ENCODE measurements around the gene GABPA.
"Not testable (repeated sequence)": the region's sequence is repeated elsewhere in the genome, so short reads cannot be mapped to it uniquely, and the experiment has no call there.

GABPA gene

DNA sequence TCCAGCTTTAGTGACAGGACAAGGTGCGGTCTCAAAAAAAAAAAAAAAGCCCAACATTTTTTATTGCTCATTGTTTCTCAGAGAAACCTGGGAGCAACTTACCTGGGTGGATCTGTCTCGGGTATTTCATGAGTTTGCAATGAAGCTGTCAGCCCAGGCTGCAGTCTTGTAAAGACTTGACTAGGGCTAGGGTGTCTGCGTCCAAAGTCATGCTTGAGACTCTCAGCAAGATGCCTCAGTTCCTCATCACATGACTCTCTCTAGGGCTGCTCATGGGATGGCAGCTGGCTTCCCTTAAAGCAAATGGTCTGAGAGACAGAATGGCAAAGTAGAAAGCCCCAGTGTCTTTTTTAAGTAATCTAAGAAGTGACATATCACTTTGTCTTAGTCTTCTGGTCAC is 8.1 kb downstream of the GABPA start:
- DNase-seq (ENCODE audit: low read depth), result no peak

- no peak for DNase-seq (ENCODE audit: low read depth)
Observed at GRCh38 chr21:25744854-25745253, 10.1 kb downstream of the GABPA start.

DNA sequence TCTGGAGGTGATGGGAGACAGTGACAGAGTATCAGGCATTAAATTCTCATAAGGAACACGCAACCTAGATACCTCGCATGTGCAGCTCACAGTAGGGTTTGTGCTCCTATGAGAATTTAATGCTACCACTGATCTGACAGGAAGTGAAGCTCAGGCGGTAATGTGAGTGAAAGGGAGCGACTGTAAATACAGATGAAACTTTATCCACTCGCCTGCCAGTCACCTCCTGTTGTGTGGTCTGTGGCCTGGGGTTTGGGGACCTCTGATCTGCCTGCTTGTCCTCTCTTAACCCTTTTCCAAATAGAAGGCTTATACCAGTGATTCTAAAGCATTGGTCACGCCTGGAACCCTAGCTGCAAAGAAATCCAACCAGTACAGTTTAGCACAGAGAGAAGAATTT is 15.3 kb downstream of the GABPA start:
- no peak for DNase-seq (ENCODE audit: low read depth)

DNA sequence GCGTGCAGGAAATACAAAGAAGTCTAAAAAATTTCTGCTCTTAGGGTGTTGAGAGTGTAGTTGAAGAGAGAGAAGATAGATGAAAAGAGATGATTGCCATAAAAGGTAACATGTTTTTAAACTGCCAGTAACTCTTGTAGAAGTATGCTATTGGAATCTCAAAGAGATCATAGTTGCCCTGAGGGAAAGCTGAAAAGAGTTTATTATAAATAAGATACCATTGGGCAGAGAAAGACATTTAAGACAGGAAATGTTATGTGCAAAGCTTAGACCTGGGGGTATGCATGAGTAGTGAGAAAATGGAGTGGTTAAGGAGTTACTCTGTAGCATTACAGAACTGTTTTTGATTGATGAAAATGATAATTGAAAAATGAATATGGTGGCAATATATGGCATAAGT is 17.6 kb downstream of the GABPA start:
- DNase-seq (ENCODE audit: low read depth), result no peak

GRCh38 chr21:25756190-25756932 is 21.6 kb downstream of the GABPA start:
- no peak for DNase-seq (ENCODE audit: low read depth)

DNA sequence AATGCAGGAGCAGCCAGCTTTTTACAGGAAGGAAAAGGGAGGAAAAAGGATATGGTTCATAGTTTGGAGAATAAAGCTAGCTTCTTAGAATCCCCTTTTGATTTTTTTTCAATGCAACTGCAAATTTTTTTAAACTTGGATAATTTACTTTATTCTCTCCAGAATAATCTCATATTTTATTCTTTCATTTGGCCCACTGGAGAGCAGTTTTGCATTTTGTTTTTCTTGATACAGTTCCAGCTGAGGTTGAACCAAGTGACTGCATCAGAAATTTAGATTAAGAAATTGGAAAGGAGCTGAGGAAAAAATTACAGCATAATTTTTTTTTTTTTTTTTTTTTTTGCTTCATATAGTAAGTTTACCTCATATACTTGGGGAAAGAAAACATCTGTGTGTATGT is 22.8 kb downstream of the GABPA start:
- no peak for DNase-seq (ENCODE audit: low read depth)

DNA sequence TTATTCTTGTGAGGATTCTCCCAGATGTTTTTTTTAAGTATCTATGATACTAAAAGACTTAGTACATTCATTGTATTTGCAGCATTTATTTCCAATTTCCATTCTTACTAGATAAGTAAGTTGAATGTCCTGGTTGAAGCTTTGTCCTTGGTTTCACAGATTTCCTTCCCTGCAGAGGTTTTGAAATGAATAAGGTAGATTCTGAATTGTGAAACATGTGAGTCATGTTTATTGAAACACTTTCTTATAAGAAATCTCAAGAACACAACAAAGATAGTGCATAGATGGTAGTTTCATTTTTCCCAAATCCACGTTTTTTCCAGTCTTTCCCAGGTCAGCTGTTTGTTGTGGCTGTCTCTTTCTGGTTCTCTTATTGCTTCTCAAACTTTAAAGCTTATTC is 24.8 kb downstream of the GABPA start:
- DNase-seq (ENCODE audit: low read depth), result no peak

DNA sequence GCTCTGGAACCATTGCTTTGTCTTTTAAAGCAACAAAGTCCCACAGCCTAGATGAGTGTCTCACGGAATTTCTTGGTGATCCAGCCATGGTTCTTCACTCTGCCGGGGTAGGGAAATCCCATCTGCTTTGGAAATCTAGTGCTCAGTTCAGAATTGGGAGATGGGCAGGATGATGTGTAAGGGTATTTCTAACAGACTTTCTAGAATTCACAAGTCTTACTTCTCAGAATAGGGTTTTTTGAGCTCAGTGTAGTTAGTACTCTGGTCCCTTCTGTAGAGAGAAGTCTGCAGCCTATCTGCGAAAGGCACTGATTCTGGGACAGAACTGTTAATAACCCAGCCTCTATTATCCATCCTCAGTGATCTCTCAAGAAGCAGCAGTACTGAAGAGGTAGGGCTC is 25.3 kb downstream of the GABPA start:
- DNase-seq (ENCODE audit: low read depth), result no peak

DNA sequence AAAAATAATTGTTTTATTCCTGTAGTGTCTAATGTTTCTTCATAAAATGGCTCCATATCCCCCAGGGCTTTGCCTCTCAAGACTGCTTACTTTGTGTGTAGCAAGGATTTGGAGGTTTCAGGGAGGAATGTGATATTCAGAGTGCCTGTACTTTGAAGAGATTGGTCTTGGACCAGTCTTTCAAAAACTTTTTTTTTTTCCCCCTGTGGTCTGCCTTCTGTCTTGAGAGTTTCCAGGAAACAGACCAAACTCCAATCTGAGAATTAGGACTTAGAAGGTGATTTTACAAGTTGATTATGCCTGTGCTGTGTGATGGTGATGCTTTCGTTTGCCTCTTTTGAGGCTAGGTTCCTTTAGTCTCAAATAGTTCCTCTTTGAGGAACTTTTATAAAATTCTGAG is 25.9 kb downstream of the GABPA start:
- DNase-seq (ENCODE audit: low read depth), result no peak

DNA sequence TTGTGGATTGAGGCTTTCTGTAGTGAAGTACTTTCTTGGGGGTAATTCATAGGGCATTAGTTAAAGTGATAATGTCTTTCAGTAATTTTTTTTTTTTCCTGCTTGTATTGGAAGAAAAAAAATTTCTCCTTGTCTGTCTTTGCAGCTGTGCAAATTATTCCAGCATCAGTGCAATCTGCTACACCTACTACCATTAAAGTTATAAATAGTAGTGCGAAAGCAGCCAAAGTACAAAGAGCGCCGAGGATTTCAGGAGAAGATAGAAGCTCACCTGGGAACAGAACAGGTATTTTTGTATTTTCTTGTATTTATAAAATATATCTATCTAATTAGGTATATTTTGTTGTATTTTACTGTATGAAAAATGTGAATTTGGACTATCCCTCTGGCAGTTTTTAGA is 29.3 kb downstream of the GABPA start:
- DNase-seq (ENCODE audit: low read depth), result no peak

GRCh38 chr21:25767921-25768320 is 33.1 kb downstream of the GABPA start:
- DNase-seq (ENCODE audit: low read depth), result no peak

- DNase-seq (ENCODE audit: low read depth), result no peak
Observed at GRCh38 chr21:25772686-25773085, 37.9 kb downstream of the GABPA start.

DNA sequence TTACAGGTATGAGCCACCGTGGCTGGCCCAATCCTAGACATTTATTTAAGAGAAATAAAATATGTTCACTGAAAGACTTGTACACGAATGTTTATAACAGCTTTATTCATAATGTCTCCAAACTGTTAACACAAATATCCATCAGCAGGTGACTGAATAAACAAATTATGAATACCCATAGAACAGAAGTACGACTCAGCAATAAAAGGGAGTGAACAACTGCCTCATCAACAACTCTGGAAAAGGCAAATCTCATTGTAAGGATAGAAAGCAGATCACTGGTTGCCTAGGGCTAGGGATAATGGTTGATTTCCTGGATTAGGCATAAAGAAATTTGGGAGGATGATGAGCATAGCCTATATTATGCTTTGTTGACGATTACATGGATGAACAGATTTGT is 41.7 kb downstream of the GABPA start:
- no peak for DNase-seq (ENCODE audit: low read depth)

- DNase-seq (ENCODE audit: low read depth), result not testable (repeated sequence)
Observed at GRCh38 chr21:25778126-25778875, 43.5 kb downstream of the GABPA start.

DNA sequence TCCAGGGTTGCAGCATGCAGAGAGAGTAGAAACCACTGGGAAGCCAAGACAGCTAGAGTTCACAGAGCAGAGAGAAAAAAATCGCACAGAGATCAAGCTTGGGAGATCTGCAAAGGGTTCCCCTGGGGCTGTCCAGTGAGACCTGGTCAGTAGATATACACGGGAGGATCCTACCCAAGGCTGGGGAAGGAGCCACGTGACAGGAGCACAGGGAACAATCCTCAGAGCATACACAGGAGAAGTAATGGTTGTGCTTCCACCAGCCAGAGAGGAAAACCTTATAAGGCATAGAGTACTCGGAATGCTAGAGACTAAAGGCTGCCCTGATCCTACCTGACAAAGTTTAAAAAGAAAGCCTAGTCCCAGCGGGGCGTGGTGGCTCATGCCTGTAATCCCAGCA is 53.9 kb downstream of the GABPA start:
- no peak for DNase-seq (ENCODE audit: low read depth)

DNA sequence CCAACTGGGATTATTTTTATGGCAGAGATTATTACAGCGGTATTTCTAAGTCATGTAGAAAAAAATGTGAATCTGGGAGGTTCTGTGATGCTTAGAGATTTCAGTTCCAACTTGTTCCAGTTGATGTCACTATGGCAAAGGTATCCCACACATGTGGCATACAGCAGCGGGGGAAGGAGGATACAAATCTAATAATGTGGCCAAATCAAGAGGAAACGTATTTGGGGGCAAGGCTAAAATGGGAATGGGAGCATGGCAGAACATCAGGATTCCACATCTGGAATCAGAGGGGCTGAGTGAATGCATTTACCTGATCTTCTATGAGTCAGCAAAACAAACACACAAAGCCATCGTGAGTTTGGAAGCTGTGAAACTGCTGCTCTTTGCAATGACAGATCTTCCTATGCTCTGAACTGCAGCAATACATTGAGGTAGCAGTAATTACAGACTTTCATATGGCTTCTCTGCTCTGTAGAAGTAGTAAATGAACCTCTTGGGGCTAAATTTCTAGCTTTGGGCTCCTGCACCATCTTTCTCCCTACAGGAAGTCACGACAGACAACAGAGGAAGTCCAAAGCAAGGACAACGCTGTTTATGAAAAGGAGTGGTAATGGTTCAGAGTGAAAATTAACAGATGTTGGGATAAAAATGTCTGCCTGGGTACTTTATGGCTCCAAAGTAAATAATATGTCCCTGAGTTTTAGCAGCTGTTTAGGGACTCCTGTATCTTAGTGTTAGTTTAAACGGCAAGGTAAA is 55.5 kb downstream of the GABPA start:
- DNase-seq (ENCODE audit: low read depth), result no peak

- no peak for DNase-seq (ENCODE audit: low read depth)
Observed at GRCh38 chr21:25790878-25791204, 56.1 kb downstream of the GABPA start.

DNA sequence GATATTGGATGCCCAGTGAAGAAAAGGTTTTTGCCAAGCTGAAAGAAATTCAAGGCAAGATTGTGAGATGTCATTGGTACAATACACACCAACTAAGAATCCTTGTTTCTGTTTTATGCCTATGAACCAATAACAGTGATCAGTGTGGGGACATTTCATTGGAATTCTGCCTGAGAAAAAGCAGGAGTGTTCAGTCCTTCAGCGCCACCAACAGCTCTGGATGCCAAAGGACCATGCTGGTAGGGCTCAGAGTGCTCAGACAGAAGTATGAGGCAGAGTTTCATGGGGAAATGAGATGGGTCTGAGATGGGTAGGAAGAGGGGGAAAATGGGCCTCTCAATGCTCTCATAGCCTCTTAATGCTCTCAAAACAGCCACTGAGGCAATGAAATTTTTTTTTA is 56.5 kb downstream of the GABPA start:
- DNase-seq (ENCODE audit: low read depth), result no peak

DNA sequence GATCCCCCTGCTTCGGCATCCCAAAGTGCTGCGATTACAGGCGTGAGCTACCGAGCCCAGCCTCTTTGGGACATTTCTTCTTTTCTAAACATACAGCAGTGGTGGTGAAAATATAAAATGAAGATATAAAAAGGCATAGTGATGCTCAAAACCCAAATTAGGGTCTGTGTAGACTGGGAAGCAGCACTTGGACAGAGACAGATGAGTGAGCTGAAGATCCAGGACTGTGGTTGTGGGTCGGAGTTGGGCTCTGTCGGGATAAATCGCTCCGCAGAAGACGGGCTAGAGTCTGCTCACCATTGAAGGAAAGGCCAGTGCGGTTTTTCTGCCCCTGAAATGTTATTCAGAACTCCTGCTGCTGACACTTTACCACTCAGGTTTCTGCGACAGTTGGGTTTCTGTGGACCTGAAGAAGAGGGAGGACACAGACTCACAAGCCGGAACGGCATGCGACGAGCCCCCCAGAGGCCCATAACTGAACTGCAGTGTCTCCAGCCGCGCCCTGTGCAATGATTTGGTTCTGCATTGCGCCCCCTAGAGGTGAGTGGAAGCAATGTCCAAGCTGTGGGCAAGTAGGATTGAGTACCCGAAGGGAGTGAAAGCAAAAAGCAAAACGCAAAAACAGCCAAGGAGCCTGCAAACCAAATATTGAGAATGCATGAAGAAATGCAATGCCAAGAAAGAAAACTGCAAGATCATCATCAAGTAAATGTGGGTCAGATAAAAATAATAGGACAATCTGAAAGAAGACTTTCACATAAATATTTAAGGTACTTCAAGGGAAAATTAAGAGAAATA is 66.6 kb downstream of the GABPA start:
- peak; percentile 68 for DNase-seq (ENCODE audit: low read depth)

- DNase-seq (ENCODE audit: low read depth), result no peak
Observed at GRCh38 chr21:25806060-25806459, 71.3 kb downstream of the GABPA start.

DNA sequence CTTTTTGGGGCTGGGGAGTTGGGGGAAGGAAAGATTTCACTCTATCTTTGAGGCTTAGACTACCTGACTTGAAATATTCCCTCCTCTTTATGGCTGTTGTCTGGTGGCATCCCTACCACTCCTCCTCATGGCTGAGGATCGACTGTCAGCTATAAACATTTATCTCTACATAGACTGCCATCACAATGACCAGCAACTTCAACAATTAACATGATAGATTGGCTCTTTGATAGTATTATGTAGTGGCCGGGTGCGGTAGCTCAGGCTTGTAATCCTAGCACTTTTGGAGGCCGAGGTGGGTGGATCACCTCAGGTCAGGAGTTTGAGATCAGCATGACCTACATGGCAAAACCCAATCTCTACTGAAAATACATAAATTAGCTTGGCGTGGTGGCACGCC is 72.4 kb downstream of the GABPA start:
- no peak for DNase-seq (ENCODE audit: low read depth)

DNA sequence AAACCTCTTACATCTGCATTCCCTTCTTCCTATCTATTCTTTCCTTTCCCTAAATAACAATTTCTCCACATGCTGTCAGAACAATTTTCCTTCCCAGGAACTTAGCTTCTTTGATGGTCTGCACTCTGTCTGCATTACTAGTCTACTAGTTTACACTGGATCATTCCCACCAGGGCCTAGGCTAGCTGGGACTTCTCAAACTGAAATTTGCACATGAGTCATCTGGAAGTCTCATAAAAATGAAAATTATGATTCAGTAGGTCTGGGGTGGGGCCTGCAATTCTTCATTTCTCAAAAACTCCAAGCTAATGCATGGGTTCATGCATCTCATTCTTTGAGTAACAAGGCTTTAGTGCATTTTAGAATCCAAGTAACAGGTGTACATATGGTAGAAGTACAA is 74.2 kb downstream of the GABPA start:
- no peak for DNase-seq (ENCODE audit: low read depth)
